GM18507 (cell line): ENCODE results near the gene CLEC16A.

Source experiments
- DNase-seq: peaks from one replicate; pipeline ENCODE4 v3.0.0; 2011; ENCODE audit warnings: low read depth; ENCODE audit not compliant: insufficient read length; ENCODE audit errors: extremely low spot score
- FAIRE-seq: peaks from 2 replicates; lab custom pipeline; 2011; peaks lifted over from hg19 to GRCh38; lab: Jason Lieb, UNC

The CLEC16A gene

GRCh38 chr16:11085916-11086315 is 141.6 kb downstream of the CLEC16A start:
- no peak for DNase-seq
- no peak for FAIRE-seq

GRCh38 chr16:11087691-11088073 is 143.3 kb downstream of the CLEC16A start:
- DNase-seq, result no peak

GRCh38 chr16:11088074-11088730 is 143.8 kb downstream of the CLEC16A start:
- DNase-seq (no peak), FAIRE-seq (no peak)

More at GRCh38 chr16:11087691-11088073, 143.3 kb downstream of the CLEC16A start:
- FAIRE-seq, result no peak

- FAIRE-seq (no peak), DNase-seq (no peak)
Observed at GRCh38 chr16:11088831-11089230, 144.5 kb downstream of the CLEC16A start.

- no peak for FAIRE-seq
- DNase-seq, result no peak
Observed at GRCh38 chr16:11089504-11090124, 145.2 kb downstream of the CLEC16A start.

GRCh38 chr16:11090232-11090631 is 145.9 kb downstream of the CLEC16A start:
- FAIRE-seq, result no peak

GRCh38 chr16:11091021-11091785 is 146.8 kb downstream of the CLEC16A start:
- DNase-seq (no peak), FAIRE-seq (no peak)

More at GRCh38 chr16:11090232-11090631, 145.9 kb downstream of the CLEC16A start:
- no peak for DNase-seq

GRCh38 chr16:11092788-11093571 is 148.6 kb downstream of the CLEC16A start:
- DNase-seq, result no peak
- FAIRE-seq, result no peak

GRCh38 chr16:11093572-11094074 is 149.3 kb downstream of the CLEC16A start:
- FAIRE-seq (no peak), DNase-seq (no peak)

GRCh38 chr16:11094075-11094856 is 149.9 kb downstream of the CLEC16A start:
- peak; percentile 94 for FAIRE-seq
- DNase-seq, result no peak

GRCh38 chr16:11094857-11095565 is 150.6 kb downstream of the CLEC16A start:
- FAIRE-seq (no peak), DNase-seq (no peak)

GRCh38 chr16:11095935-11096334 is 151.6 kb downstream of the CLEC16A start:
- DNase-seq (no peak), FAIRE-seq (no peak)

GRCh38 chr16:11097094-11097786 is 152.9 kb downstream of the CLEC16A start:
- FAIRE-seq, result no peak

GRCh38 chr16:11097787-11098167 is 153.4 kb downstream of the CLEC16A start:
- DNase-seq (no peak), FAIRE-seq (no peak)

More at GRCh38 chr16:11097094-11097786, 152.9 kb downstream of the CLEC16A start:
- DNase-seq, result no peak

GRCh38 chr16:11098601-11099390 is 154.4 kb downstream of the CLEC16A start:
- DNase-seq (no peak), FAIRE-seq (no peak)

- FAIRE-seq (peak; percentile 48), DNase-seq (no peak)
Observed at GRCh38 chr16:11099672-11100205, 155.4 kb downstream of the CLEC16A start.
